ENCODE data around the gene MYO15B.

MYO15B gene

DNA sequence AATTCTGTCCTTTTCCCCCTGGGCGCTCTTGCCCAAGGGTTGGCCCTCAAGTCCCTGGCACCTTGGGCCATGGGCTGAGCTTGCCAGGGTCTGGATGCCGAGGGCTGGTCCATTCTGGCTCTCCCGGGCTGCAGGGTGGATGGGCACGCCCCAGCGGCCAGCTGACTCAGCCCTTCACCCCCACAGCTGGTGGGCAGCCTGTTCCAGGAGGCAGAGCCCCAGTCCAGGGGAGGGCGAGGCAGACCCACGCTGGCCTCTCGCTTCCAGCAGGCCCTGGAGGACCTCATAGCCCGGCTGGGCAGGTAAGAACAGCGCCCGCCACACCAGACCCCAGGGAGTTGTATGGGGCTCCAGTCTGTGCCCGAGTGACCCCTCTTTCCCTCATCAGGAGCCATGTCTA, 15.0 kb downstream of the MYO15B start:
- DNase-seq (ENCODE audit: low spot score), result no peak

DNA sequence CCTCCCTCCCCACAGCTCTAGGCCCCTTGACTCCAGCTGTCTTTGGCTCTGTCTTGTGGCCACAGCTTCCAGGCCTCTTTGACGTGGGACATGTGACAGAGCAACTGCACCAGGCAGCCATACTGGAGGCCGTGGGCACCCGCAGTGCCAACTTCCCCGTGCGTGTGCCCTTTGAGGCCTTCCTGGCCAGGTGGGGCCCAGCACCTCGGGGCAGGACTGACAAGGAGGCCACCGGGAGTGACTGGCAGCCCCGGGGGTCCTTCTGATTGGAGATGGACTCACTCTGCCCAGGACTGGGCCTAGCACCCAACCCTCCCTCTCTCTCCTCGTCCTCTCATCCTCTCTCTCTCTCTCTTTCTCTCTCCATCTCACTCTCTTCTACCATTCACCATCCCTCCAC, 15.5 kb downstream of the MYO15B start:
- DNase-seq (ENCODE audit: low spot score), result no peak

DNA sequence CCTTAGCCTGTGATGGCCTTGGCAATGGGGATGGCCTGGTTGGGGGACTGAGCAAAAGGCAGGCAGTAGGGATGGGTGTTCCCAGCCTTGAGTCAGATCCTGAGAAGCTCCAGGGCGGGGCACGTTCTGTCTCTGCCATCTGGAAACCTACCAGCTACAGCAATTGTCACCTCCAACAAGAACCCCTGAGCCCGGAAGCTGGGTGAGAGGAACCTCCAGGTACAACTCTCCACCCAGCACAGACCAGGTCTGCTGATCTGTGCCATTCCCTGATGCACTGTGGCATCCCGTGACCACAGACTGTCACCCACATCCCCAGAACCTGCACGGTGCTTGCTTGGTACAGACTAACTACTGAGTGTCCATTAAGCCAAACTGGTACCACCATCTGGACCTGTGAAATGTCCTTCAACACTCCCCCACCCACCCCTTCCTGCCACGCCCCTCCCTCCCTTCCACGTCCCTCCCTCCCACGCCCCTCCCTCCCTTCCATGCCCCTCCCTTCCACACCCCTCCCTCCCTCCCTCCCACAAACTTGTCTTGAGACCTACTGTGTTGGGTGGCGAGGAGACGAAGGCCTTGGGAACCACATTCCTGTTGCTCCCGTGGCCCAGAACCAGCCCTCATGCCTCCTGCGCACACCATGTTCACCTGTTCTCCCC, 16.6 kb downstream of the MYO15B start:
- no peak for DNase-seq (ENCODE audit: low spot score)

DNA sequence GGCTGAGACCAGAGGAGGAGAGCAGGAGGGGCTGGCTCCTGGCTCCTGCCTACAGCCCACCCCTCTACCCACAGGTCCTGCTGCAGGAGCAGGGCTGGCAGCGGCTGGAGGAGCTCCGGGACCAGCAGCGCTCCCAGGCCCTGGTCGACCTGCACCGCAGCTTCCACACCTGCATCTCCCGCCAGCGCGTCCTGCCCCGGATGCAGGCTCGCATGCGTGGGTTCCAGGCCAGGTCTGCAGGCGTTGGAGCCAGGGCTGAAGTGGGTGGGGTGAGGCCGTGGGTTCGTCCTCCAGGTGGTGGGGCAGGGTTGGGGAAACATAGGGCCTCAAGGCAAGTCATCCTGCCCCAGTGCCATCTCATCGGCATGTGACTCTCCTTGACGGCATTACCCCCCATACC, 18.2 kb downstream of the MYO15B start:
- DNase-seq (ENCODE audit: low spot score), result no peak

DNA sequence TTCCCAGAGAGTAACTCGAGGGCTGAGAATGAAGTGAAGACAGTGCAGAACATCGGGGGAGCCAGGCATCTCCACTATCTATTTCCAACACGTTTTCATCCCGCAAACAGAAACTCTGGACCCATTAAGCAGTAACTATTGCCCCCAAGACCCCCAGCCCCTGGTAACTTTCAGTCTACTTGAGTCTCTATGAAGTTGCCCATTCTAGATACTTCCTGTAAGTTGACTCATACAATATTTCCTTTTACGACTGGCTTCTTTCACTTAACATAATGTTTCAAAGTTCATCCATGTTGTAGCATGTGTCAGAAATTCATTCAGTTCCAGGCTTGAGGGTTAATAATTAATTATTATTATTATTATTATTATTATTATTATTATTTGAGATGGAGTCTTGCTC, 19.5 kb downstream of the MYO15B start:
- no peak for DNase-seq (ENCODE audit: low spot score)

DNA sequence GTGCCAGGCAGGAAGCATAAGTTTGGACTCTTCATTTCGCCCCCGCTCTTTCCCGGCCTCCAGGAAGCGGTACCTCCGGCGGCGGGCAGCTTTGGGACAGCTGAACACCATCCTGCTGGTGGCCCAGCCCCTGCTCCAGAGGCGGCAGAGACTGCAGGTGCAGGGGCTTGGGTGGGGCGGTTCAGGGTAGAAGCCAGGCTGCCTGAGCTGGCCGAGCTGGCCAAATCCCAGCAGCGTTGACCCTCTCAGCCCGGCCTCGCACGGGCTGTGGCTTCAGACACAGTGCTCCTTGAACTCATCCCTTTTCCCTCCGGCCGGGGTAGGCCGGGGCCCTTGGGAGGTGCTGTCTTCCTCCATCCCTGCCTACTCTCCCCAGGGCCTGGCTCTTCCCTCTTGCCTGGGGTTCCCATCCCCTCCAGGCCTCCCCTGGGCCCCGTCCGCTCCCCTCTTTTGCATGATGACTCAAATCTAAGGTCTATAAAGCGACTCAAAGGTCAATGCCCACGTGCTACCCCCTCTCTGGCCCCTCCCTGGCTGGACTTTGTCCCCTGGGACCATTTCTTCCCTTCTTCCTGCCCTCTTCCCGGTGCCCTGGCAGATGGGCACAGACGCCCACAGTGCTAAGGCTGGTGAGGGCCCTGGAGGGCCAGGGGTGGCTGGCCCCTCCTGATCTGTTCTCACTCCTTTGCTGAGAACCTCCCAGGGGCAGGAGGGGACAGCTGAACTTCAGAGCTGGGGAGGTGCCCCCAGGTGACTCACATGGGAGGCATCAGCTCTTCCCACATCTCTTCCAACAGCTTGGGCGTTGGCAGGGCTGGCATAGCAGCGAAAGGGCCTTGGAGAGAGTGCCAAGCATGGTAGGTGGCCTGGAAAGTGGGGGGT, 22.7 kb downstream of the MYO15B start:
- no peak for DNase-seq (ENCODE audit: low spot score)

DNA sequence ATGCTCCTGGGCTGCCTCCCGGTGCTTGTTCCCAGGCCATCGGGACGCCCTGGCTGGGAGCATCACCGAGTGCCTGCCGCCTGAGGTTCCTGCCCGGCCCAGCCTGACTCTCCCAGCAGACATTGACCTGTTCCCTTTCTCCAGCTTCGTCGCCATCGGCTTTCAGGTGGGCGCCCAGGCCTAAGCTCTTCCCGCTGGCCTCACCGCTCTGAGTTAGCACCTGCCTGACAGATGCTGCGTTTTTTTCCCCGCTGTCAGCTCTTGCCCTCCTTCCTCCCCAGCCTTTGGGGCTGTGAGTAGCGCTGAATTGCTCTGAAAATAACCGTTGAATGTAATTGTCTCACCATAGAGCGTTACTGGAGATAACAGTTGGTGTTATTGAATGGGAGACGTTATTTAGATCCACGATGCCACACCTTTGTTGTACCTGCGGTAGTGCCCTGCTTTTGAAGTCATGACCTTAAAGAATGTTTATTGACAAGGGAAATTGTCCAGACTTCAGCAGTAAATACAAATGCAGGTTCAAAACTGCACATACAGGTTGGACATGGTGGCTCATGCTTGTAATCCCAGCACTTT, 24.3 kb downstream of the MYO15B start:
- DNase-seq (ENCODE audit: low spot score), result no peak

DNA sequence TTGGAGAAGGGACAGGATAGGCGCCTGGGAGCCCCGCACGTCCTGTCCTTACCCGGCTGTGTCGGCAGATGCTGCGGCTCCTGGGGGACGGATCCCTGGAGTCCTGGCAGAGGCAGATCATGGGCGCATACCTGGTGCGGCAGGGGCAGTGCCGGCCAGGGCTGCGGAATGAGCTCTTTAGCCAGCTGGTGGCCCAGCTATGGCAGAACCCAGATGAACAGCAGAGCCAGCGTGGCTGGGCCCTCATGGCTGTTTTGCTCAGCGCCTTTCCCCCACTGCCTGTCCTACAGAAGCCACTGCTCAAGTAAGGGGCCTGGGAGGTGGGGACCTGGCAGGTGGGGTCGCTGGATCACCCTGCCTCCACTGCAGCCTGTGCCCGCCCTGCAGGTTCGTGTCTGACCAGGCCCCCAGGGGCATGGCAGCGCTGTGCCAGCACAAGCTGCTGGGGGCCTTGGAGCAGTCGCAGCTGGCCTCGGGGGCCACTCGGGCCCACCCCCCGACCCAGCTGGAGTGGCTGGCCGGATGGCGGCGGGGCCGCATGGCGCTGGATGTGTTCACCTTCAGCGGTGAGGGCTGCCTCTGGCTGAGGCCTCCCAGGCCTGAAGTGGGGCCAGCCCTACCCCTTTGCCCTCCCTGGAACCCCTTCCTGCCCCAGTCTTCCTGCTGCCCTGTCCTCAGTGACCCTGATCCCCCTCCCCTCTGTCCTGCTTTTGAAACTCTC, 25.5 kb downstream of the MYO15B start:
- DNase-seq (ENCODE audit: low spot score), result no peak

DNA sequence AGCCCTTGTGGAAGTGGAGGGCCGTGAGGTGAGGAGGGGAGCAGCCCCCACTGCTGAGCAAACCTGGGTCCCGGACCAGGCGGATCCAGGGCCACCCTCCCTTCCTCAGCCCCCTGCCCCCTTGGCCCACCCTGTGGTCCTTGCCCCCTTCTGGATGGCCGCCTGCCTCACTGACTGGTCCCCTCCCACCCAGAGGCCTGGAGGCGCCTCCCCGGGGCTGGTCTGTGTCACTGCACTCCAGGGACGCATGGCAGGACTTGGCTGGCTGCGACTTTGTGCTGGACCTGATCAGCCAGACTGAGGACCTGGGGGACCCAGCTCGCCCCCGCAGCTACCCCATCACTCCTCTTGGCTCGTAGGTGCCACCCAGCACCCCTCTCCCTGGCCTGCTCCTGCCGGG, 26.4 kb downstream of the MYO15B start:
- DNase-seq (ENCODE audit: low spot score), result no peak

DNA sequence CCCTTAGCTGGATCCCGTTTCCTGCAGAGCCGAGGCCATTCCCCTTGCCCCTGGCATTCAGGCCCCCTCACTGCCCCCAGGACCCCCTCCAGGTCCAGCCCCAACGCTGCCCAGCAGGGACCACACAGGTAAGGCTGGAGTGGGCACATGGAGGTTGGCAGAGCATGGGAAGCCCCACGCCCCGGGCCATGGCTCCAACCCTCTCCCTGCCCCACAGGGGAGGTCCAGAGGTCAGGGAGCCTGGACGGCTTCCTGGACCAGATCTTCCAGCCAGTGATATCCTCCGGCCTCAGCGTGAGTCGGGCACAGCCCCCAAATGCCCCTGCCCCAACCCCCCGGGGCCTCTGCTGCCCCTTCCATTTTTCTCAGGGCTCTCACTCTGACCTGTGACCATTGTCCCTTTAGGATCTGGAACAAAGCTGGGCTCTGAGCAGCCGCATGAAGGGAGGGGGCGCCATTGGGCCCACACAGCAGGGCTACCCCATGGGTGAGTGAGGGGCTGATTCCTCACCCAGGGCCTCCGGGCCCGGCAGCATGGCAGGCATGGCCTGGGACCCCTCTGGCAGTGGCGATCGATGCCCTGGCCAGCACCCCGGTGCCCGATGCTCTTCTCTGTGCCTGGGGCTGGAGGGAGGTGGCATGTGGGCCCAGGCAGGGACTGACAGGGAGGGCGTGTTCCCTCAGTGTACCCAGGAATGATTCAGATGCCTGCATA, 27.1 kb downstream of the MYO15B start:
- DNase-seq (ENCODE audit: low spot score), result no peak

DNA sequence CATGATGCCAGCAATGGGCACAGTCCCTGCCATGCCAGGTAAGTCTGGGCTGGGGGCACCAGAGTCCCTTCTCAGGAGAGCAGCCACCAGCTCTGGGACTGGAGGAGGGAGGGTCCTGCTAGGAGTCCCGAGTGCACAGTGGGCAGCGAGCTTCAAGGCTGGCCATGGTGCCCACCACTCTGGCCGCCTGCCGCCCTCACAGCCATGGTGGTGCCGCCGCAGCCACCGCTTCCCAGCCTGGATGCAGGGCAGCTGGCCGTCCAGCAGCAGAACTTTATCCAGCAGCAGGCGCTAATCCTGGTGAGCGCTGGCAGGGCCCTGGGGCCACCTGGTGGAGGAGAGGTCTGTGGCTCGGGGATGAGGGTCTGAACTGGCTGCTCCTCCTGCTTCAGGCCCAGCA, 27.7 kb downstream of the MYO15B start:
- DNase-seq (ENCODE audit: low spot score), result no peak

DNA sequence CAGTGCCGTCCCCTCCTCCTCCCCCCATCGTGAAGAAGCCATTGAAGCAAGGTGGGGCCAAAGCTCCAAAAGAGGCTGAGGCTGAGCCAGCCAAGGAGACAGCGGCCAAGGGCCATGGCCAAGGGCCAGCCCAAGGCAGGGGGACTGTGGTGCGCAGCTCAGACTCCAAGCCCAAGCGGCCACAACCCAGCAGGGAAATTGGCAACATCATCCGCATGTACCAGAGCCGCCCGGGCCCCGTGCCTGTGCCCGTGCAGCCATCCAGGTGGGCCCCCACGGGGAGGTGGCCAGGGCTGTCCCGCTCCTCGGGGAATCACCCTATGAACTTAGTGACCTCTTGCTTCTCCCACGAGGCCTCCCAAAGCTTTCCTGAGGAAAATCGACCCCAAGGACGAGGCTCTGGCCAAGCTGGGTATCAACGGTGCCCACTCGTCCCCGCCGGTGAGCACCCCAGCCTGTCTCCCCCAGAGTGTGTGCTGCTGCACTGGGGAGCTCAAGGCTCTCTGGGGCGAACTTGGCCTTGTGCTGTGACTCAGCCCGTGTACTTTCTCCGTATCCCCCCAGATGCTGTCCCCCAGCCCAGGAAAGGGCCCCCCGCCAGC, 29.0 kb downstream of the MYO15B start:
- DNase-seq (ENCODE audit: low spot score), result no peak

DNA sequence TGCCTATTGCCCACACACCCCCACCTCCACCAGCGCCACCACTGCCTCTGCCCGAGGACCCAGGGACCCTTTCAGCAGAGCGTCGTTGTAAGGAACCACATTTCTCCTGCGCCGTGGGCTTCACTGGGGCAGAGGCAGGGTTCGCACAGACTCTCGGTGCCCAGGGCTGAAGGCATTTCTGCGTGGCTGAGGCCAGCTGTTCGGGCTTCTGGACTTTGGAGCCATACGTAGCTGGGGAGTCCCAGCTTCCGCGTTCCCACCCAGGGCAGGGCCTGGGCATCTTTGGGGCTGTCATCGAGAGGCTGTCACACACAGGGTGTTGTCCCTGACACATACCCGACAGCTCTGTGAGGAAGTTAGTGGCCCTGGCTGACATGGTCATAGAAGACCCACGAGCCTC, 29.6 kb downstream of the MYO15B start:
- no peak for DNase-seq (ENCODE audit: low spot score)

DNA sequence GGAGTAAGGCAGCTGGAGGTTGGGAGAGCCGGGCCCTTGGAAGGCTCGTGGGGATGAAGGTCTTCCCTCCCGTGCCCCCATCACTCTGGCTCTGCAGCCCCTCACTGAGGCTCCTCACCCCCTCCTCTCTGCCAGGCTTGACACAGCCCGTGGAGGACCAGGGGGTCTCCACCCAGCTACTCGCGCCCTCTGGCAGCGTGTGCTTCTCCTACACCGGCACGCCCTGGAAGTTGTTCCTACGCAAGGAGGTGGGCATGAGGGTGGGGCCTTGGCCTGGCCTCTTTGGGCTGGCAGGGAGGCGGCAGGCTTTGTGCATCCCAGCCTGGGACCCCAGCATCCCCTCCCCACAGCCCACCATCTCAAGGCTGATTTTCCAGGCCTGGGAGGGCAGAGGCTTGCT, 30.1 kb downstream of the MYO15B start:
- DNase-seq (ENCODE audit: low spot score), result no peak

DNA sequence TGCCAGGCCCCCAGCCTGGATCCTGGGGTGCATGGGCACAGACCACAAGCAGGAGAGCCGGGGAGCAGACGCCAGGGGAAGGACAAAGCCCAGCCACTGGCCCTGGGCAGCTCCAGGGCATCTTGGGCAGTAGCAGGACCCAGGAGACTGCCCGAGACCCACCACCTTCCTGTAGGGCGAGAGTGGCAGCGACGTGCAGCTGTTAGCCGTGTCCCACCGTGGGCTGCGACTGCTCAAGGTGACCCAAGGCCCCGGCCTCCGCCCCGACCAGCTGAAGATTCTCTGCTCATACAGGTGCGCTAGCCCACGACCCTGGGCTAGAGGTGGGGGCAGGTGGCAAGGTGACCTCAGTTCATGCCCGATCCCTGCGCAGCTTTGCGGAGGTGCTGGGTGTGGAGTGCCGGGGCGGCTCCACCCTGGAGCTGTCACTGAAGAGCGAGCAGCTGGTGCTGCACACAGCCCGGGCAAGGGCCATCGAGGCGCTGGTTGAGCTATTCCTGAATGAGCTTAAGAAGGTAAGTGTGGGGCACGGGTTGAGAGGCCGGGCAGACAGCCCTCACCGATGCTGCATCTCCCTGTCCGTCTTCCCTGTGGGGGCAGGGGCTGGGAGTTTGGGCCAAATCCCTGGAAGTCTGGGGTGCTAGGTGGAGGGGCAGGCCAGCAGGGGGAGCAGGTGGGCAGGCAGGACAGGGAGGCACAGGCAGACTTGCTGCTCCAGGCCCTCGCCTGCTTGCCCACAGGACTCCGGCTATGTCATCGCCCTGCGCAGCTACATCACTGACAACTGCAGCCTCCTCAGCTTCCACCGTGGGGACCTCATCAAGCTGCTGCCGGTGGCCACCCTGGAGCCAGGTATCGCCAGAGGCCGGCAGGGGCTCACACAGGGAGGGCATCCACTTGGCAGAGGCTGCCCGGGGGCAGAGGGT, 32.2 kb downstream of the MYO15B start:
- DNase-seq (ENCODE audit: low spot score), result no peak

DNA sequence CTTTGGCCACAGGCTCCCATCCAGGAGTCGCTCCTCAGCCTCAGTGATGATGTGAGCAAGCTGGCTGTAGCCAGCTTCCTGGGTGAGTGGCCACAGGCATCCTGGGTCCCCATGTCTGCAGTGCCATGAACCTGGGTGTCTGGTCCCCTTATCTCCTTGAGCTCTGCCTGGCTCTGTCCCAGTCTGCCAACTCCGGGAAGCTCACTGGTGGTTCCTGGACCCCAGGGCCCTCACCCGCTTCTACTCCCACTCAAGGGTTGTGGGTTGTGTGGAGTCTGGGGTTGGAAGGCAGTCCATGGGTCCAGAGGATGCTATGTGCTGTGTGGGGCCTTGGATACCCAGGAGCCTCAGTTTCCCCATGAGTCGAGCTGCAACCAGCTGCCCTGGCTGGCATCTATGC, 33.9 kb downstream of the MYO15B start:
- no peak for DNase-seq (ENCODE audit: low spot score)

DNA sequence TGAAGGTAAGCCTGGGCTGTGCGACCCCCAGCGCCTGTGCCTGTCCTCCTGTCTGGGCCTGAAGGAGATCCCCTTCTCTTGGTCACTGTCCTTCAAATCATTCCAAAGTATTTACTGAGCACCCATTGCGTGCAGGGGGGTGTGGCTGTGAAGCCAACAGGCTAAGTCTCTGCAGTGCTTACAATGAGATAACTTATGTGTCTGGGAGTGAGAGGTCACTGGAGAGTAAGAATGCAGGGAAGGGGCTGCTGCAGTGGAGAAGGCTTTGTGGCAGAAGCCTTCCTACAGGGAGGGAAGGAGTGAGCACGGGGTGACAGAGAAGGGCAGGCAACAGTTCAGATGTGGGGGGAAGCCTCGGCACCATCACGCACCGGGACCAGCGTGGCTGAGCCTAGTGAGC, 34.5 kb downstream of the MYO15B start:
- no peak for DNase-seq (ENCODE audit: low spot score)

DNA sequence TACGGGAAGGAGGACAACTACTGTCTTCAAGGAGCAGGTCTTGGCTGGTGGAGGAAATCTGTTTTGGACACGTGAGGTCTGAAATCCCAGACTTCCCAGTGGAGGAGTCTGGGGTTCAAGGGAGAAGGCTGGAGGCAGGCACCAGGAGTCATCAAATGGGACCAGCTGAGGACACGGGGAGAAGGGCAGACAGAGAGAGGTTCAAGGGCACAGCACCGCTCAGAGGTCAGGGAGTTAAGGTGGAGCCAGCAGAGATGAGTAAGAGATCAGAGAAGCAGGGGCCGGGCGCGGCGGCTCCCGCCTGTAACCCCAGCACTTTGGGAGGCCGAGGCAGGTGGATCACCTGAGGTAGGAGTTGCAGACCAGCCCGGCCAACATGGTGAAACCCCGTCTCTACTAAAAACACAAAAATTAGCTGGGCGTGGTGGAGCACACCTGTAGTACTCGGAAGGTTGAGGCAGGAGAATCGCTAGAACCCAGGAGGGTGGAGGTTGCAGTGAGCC, 35.2 kb downstream of the MYO15B start:
- DNase-seq (ENCODE audit: low spot score), result no peak

DNA sequence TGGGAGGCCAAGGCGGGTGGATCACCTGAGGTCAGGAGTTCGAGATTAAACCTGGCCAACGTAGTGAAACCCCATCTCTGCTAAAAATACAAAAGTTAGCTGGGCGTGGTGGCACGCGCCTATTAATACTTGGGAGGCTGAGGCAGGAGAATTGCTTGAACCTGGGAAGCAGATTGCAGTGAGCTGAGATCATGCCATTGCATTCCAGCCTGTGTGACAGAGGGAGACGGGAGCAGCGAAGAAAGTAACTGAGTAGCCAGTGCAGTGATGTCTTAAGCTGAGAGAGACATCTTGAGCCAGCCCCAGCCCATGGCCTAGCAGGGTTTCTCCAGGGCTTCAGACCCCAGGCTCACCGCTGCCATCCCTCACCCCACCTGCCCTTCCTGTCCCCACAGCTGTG, 35.8 kb downstream of the MYO15B start:
- DNase-seq (ENCODE audit: low spot score), result no peak

DNA sequence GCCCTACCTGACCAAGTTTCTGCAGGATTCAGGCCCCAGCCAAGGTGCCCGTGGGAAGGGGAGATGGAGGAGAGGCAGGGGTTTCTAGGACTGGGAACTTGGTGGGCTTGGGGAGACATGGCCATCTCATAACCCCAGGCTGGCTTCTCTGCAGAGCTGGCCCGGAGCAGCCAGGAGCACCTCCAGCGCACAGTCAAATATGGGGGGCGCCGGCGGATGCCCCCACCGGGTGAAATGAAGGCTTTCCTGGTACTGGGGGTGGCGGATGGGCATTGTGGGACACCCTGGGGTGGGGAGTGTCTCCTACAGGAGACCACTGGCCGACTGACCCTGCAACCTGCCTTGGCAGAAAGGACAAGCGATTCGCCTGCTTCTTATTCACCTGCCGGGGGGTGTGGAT, 36.4 kb downstream of the MYO15B start:
- no peak for DNase-seq (ENCODE audit: low spot score)
